ENCODE results near the gene CPNE4. TPM values are rescaled to one million over a fixed set of nuclear protein-coding genes. Genes with fewer than 3 reads are reported as not detected.

The CPNE4 gene
- total RNA-seq, 2 donors from 2014 or later: not detected

GRCh38 chr3:131582438-131582837 lies 452.4 kb downstream of the CPNE4 start:
- H3K27me3 Mint-ChIP-seq: peaks cover 8% of the 10 kb centered on the region
- no peak for ATAC-seq (replicated peaks)
- no peak overlapping the region for H3K27ac Mint-ChIP-seq
- no peaks in the 10 kb centered on the region for H3K36me3 Mint-ChIP-seq (ENCODE audit: low read depth)
- no peak overlapping the region for H3K4me3 Mint-ChIP-seq
- H3K9me3 Mint-ChIP-seq: no peaks in the 10 kb centered on the region
- H3K4me1 Mint-ChIP-seq: no peaks in the 10 kb centered on the region

GRCh38 chr3:131568460-131568859 lies 466.4 kb downstream of the CPNE4 start:
- no peak for ATAC-seq (replicated peaks)
- Mint-ChIP-seq H3K4me1 (no peaks in the 10 kb centered on the region), H3K27me3 (peaks cover 15% of the 10 kb centered on the region), H3K27ac (no peak overlapping the region), H3K36me3 (ENCODE audit: low read depth) (no peaks in the 10 kb centered on the region), H3K4me3 (no peak overlapping the region), H3K9me3 (no peaks in the 10 kb centered on the region)

DNA sequence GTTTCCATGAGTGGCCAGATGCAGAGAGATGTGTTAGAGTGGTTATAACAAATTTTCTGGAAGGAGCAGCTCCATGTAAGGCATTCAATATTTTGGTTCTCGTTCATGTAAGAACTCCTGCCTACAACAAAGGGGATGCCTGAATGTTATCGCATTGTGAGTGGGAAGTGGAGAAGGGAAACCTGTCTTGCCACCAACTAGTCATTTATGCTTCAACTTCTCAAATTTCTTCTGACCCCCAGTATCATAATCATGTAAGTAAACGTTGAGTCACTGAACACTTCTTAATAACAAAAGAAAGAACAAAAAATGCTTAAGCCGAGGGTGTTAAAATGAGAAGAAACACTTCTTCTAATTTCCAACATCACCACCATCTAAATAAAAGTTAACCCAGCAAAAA lies 470.0 kb downstream of the CPNE4 start:
- no peaks in the 10 kb centered on the region for H3K9me3 Mint-ChIP-seq
- no peaks in the 10 kb centered on the region for H3K36me3 Mint-ChIP-seq (ENCODE audit: low read depth)
- no peak overlapping the region for H3K4me3 Mint-ChIP-seq
- H3K27ac Mint-ChIP-seq: no peak overlapping the region
- H3K4me1 Mint-ChIP-seq: no peaks in the 10 kb centered on the region
- peaks cover 34% of the 10 kb centered on the region for H3K27me3 Mint-ChIP-seq
- no peak for ATAC-seq (replicated peaks)

DNA sequence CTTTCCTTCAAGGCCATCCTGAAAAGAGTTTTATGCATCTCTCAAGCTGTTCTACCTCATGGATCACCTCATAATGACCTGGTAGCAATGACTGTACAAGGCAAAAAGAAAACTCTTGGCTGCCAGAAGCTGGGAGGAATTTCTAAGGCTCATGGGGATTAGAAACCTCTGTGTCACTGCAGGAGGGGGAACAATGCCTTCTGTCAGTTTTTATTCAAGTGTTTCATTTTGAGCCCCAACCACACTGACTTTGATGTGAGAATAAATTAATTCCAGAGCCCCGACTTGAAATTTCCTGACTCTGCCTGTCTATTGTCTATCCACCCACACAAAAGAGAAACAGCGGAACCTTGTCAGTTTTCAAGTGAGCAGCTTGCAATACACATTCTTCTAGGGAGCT lies 473.3 kb downstream of the CPNE4 start:
- H3K36me3 Mint-ChIP-seq (ENCODE audit: low read depth): no peaks in the 10 kb centered on the region
- H3K27me3 Mint-ChIP-seq: peaks cover 41% of the 10 kb centered on the region
- H3K4me3 Mint-ChIP-seq: no peak overlapping the region
- ATAC-seq (replicated peaks): no peak
- H3K4me1 Mint-ChIP-seq: no peaks in the 10 kb centered on the region
- no peaks in the 10 kb centered on the region for H3K9me3 Mint-ChIP-seq
- no peak overlapping the region for H3K27ac Mint-ChIP-seq

DNA sequence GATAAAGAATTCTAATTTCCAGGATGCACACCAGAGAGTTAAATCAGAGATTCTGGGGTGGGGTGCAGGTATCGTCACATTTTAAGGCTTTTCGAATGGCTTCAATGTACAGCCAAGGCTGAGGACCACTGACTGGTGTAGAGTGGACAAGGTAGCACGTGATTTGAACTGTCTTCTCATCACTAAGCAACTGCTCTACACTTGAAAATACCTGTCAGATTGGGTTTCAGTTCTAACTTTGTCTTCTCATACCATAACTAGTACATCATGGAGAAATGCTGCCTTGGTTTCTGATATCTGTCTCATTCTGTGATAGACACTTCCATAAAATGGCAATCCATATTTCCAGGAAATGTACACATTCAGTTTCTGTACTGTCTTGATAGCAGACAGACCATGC lies 474.0 kb downstream of the CPNE4 start:
- no peak overlapping the region for H3K27ac Mint-ChIP-seq
- no peak for ATAC-seq (replicated peaks)
- H3K4me3 Mint-ChIP-seq: no peak overlapping the region
- H3K36me3 Mint-ChIP-seq (ENCODE audit: low read depth): no peaks in the 10 kb centered on the region
- no peaks in the 10 kb centered on the region for H3K9me3 Mint-ChIP-seq
- H3K4me1 Mint-ChIP-seq: no peaks in the 10 kb centered on the region
- peaks cover 42% of the 10 kb centered on the region for H3K27me3 Mint-ChIP-seq

GRCh38 chr3:131555456-131555855 lies 479.4 kb downstream of the CPNE4 start:
- Mint-ChIP-seq H3K36me3 (ENCODE audit: low read depth) (no peaks in the 10 kb centered on the region), H3K27ac (no peak overlapping the region), H3K4me1 (no peaks in the 10 kb centered on the region), H3K9me3 (no peaks in the 10 kb centered on the region), H3K4me3 (no peak overlapping the region), H3K27me3 (peaks cover 23% of the 10 kb centered on the region)
- no peak for ATAC-seq (replicated peaks)

DNA sequence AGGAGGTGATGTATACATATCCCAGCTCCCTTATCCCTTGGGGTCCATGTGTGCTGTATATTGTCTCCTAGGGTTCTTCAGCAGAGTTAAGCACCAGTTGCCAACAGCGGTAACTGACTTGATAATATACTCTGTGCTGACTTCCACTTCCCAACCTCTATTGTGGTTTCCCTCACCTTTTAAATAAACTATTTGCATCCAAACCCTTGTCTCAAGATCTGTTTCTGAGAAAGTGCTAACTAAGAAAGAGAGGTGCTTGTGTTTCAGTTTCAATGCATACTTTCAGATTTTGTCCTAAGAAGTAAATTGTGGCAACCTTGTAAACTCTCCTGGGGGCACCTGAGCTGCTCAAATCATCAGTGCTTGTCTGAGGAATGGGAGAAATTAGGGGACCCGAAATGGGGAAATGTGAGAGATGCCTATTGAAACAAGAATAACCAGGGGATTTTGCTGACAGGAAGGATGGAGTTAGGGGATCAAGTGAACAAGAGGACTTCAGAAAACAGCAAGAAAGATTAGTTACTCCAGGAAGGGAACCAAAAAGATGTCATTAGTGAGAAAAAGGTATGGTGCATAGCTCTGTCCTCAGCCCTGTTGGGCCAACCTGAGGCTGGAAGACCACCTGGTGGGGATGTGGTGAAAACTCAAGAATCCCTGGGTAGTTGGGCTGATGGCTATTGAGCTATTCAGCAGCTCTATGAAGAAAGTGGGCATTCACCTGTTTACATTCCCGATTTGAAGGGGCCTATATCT lies 481.1 kb downstream of the CPNE4 start:
- H3K4me3 Mint-ChIP-seq: no peak overlapping the region
- no peaks in the 10 kb centered on the region for H3K9me3 Mint-ChIP-seq
- no peaks in the 10 kb centered on the region for H3K36me3 Mint-ChIP-seq (ENCODE audit: low read depth)
- H3K4me1 Mint-ChIP-seq: no peaks in the 10 kb centered on the region
- no peak overlapping the region for H3K27ac Mint-ChIP-seq
- H3K27me3 Mint-ChIP-seq: peaks cover 26% of the 10 kb centered on the region
- no peak for ATAC-seq (replicated peaks)

DNA sequence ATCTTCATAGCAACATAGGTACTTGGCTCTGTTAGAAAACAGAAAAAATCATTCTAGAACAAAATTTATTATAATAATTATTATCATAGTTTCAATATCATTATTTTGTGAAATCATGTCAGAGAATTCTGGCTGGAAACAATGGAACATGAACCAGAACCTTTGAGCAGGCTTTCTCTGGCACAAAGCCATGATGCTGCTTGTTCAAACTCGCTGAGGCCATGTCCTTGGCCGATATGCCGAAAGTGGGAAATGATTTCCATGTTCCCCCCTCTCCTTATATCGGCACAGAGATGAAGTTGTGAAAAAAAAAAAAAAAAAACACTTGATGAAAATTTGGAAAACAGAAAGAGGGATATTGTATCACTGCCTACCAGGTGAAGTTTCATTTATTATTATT lies 483.1 kb downstream of the CPNE4 start:
- no peaks in the 10 kb centered on the region for H3K4me1 Mint-ChIP-seq
- H3K27ac Mint-ChIP-seq: no peak overlapping the region
- no peak overlapping the region for H3K4me3 Mint-ChIP-seq
- peaks cover 24% of the 10 kb centered on the region for H3K27me3 Mint-ChIP-seq
- H3K9me3 Mint-ChIP-seq: no peaks in the 10 kb centered on the region
- H3K36me3 Mint-ChIP-seq (ENCODE audit: low read depth): no peaks in the 10 kb centered on the region
- no peak for ATAC-seq (replicated peaks)

- Mint-ChIP-seq H3K27ac (no peak overlapping the region), H3K4me3 (no peak overlapping the region), H3K36me3 (ENCODE audit: low read depth) (no peaks in the 10 kb centered on the region), H3K9me3 (no peaks in the 10 kb centered on the region), H3K4me1 (no peaks in the 10 kb centered on the region), H3K27me3 (peaks cover 23% of the 10 kb centered on the region)
- ATAC-seq (replicated peaks): no peak
These were observed 484.0 kb downstream of the CPNE4 start for GRCh38 chr3:131550562-131551465.

DNA sequence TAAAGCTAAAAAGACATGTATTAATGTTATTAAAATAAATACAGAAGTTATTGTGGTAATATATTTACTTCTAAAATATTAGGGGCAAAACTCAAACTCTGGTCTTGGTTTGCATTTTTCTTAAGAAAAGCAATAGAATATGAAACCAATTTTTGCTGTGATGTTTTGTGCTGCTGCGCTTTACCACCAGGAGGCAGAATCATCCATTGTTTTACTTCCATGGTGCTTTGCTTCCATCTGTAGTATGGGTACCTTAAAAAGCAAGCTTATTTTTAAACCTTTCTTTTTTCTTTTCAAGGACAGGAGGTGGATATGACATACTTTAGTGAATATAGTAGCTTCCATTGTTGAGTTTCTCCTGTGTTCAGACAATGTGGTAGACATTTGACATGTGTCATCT lies 485.5 kb downstream of the CPNE4 start:
- Mint-ChIP-seq H3K4me1 (no peaks in the 10 kb centered on the region), H3K36me3 (ENCODE audit: low read depth) (no peaks in the 10 kb centered on the region), H3K9me3 (no peaks in the 10 kb centered on the region), H3K27ac (no peak overlapping the region), H3K27me3 (peaks cover 24% of the 10 kb centered on the region), H3K4me3 (no peak overlapping the region)
- ATAC-seq (replicated peaks): no peak

GRCh38 chr3:131547585-131547984 lies 487.2 kb downstream of the CPNE4 start:
- Mint-ChIP-seq H3K36me3 (ENCODE audit: low read depth) (no peaks in the 10 kb centered on the region), H3K4me1 (no peaks in the 10 kb centered on the region), H3K9me3 (no peaks in the 10 kb centered on the region), H3K27me3 (peaks cover 21% of the 10 kb centered on the region), H3K27ac (no peak overlapping the region), H3K4me3 (no peak overlapping the region)
- no peak for ATAC-seq (replicated peaks)

DNA sequence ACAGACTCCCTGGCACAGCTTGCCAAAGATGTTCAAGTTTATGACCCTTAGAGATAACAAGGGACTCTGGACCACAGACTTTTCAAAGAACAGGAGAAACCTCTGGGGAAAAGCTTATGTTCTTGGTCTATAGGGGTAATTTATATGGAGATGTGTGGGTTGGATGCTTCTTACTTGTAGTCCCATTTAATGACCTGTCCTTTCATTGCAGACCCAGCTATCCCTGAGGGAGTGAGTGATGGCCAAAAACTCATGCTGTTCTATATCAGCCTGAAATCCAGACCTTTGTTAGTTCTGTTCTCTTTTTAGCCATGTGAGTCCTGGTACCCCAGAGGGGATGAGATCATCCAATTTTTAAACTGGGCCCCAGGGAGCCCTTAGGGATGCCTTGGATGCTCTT lies 488.4 kb downstream of the CPNE4 start:
- H3K4me3 Mint-ChIP-seq: no peak overlapping the region
- H3K27me3 Mint-ChIP-seq: peaks cover 19% of the 10 kb centered on the region
- no peaks in the 10 kb centered on the region for H3K9me3 Mint-ChIP-seq
- ATAC-seq (replicated peaks): no peak
- H3K27ac Mint-ChIP-seq: no peak overlapping the region
- no peaks in the 10 kb centered on the region for H3K4me1 Mint-ChIP-seq
- no peaks in the 10 kb centered on the region for H3K36me3 Mint-ChIP-seq (ENCODE audit: low read depth)

GRCh38 chr3:131544557-131544956 lies 490.3 kb downstream of the CPNE4 start:
- Mint-ChIP-seq H3K27ac (no peak overlapping the region), H3K9me3 (no peaks in the 10 kb centered on the region), H3K36me3 (ENCODE audit: low read depth) (no peaks in the 10 kb centered on the region), H3K4me1 (no peaks in the 10 kb centered on the region), H3K4me3 (no peak overlapping the region), H3K27me3 (peaks cover 20% of the 10 kb centered on the region)
- no peak for ATAC-seq (replicated peaks)

DNA sequence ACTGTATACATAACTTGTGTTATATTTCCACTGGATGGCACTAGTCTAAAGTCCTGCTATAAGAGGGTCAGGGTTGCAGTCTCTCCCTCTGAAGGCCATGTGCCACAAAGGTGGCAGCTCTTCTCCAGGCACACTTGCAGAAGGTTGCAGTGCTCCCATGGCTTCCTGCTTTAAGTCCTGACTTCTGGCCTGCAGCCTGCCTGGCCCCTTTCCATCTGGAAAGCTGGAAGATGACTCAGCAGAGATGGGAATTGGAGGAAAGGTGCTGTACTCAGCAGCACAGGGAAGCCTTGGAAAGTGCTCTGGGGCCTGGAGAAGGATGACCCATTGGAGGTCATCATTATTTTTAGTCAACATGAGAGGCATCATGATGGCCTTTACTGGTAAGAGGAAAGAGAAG lies 491.1 kb downstream of the CPNE4 start:
- Mint-ChIP-seq H3K4me3 (no peak overlapping the region), H3K9me3 (no peaks in the 10 kb centered on the region), H3K27ac (no peak overlapping the region), H3K36me3 (ENCODE audit: low read depth) (no peaks in the 10 kb centered on the region), H3K27me3 (peaks cover 20% of the 10 kb centered on the region), H3K4me1 (no peaks in the 10 kb centered on the region)
- ATAC-seq (replicated peaks): no peak

DNA sequence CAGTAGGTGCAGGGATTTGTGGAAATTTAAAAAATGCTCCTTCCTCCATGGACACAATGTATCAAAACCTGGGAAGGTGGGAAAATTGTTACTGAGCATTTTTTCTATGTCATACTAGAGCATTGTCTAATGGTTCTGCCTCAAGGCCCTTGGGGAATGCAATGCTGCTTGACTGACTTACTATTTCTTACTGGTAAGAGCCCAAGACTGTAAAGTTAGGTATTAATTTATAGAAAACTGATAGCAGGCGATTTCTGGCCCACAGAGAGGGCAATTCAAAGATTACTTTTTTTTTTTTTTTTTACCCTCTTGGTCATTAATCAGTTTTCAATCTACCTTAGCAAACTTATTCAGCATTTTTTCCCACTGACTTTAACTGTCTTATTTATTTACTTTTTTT lies 493.5 kb downstream of the CPNE4 start:
- no peaks in the 10 kb centered on the region for H3K36me3 Mint-ChIP-seq (ENCODE audit: low read depth)
- no peak overlapping the region for H3K4me3 Mint-ChIP-seq
- ATAC-seq (replicated peaks): no peak
- H3K27ac Mint-ChIP-seq: no peak overlapping the region
- H3K9me3 Mint-ChIP-seq: no peaks in the 10 kb centered on the region
- H3K27me3 Mint-ChIP-seq: peaks cover 15% of the 10 kb centered on the region
- H3K4me1 Mint-ChIP-seq: no peaks in the 10 kb centered on the region
